SJSA1 (cell line): ENCODE results near the gene GRIK3. TPM values are rescaled to one million over a fixed set of nuclear protein-coding genes. Genes with fewer than 3 reads are reported as not detected.

ENCODE experiments used
- DNase-seq, 2 experiments: peaks; one replicate each; pipeline ENCODE4 v3.0.0-alpha.2; 2015 to 2020; ENCODE audit warnings: low spot score in 2 of 2, low read depth in 1 of 2
- H3K27ac ChIP-seq: fragments of 250-450 bp; sonication (Bioruptor Pico); 2 replicates; pipeline ENCODE4 v1.5.1; 2020; ENCODE audit warnings: mild to moderate bottlenecking, moderate library complexity
- H3K27me3 ChIP-seq: fragments of 250-450 bp; sonication (Bioruptor Pico); replicated peaks from 2 replicates; pipeline ENCODE4 v1.5.1; 2020; ENCODE audit warnings: mild to moderate bottlenecking, moderate library complexity
- H3K36me3 ChIP-seq: fragments of 250-450 bp; sonication (Bioruptor Pico); 2 replicates; pipeline ENCODE4 v1.5.1; 2020; ENCODE audit warnings: mild to moderate bottlenecking
- H3K4me1 ChIP-seq: fragments of 250-450 bp; sonication (Bioruptor Pico); replicated peaks from 2 replicates; pipeline ENCODE4 v1.6.1; 2021; ENCODE audit warnings: mild to moderate bottlenecking
- H3K4me3 ChIP-seq: fragments of 250-450 bp; sonication (Bioruptor Pico); 2 replicates; pipeline ENCODE4 v1.5.1; 2020; ENCODE audit warnings: mild to moderate bottlenecking
- H3K9me3 ChIP-seq: fragments of 250-450 bp; sonication (Bioruptor Pico); replicated peaks from 2 replicates; pipeline ENCODE4 v1.5.1; 2020; ENCODE audit warnings: mild to moderate bottlenecking
- total RNA-seq: library from RNA; depleted of rRNA; stranded (reverse); fragments of >200 nt; shearing (Covaris generic); gene quantifications from 2 replicates; pipeline ENCODE4 v1.2.3, GENCODE V29; 2014

Gene GRIK3
- total RNA-seq, 1 experiment from 2014 or later, result not detected

- Histone ChIP-seq H3K27me3 (no peaks in the 10 kb centered on the region; the same call in 1 of the 2 replicates), H3K36me3 (no peaks in the 10 kb centered on the region), H3K4me3 (no peak overlapping the region), H3K9me3 (no peaks in the 10 kb centered on the region), H3K27ac (no peak overlapping the region), H3K4me1 (no peaks in the 10 kb centered on the region)
- DNase-seq, result no peak
Measured at GRCh38 chr1:36755303-36756230, 278.7 kb downstream of the GRIK3 start.

GRCh38 chr1:36754366-36754765 is 279.9 kb downstream of the GRIK3 start:
- peaks cover 2% of the 10 kb centered on the region; the same call in 1 of the 2 replicates for H3K27me3 ChIP-seq
- H3K4me3 ChIP-seq, result no peak overlapping the region
- H3K4me1 ChIP-seq, result no peaks in the 10 kb centered on the region
- H3K9me3 ChIP-seq, result no peaks in the 10 kb centered on the region
- no peak overlapping the region for H3K27ac ChIP-seq
- no peak for DNase-seq
- no peaks in the 10 kb centered on the region for H3K36me3 ChIP-seq

- Histone ChIP-seq H3K4me1 (no peaks in the 10 kb centered on the region), H3K9me3 (no peaks in the 10 kb centered on the region), H3K4me3 (no peak overlapping the region), H3K27me3 (peaks cover 2% of the 10 kb centered on the region; the same call in 1 of the 2 replicates), H3K27ac (no peak overlapping the region), H3K36me3 (no peaks in the 10 kb centered on the region)
- no peak for DNase-seq
Measured at GRCh38 chr1:36753451-36753850, 280.9 kb downstream of the GRIK3 start.

- Histone ChIP-seq H3K36me3 (no peaks in the 10 kb centered on the region), H3K27me3 (peaks cover 2% of the 10 kb centered on the region; the same call in 1 of the 2 replicates), H3K4me3 (no peak overlapping the region), H3K27ac (no peak overlapping the region), H3K9me3 (no peaks in the 10 kb centered on the region), H3K4me1 (no peaks in the 10 kb centered on the region)
- no peak for DNase-seq
Measured at GRCh38 chr1:36752891-36753361, 281.4 kb downstream of the GRIK3 start.

- H3K27me3 ChIP-seq, result peaks cover 2% of the 10 kb centered on the region
- no peak overlapping the region for H3K4me3 ChIP-seq
- H3K27ac ChIP-seq, result no peak overlapping the region
- H3K36me3 ChIP-seq, result no peaks in the 10 kb centered on the region
- H3K4me1 ChIP-seq, result no peaks in the 10 kb centered on the region
- DNase-seq, result no peak
- H3K9me3 ChIP-seq, result no peaks in the 10 kb centered on the region
Measured at GRCh38 chr1:36752431-36752830, 281.9 kb downstream of the GRIK3 start.

GRCh38 chr1:36751525-36751924 is 282.8 kb downstream of the GRIK3 start:
- H3K4me3 ChIP-seq, result no peak overlapping the region
- no peak overlapping the region for H3K27ac ChIP-seq
- no peaks in the 10 kb centered on the region for H3K9me3 ChIP-seq
- no peak for DNase-seq
- peaks cover 2% of the 10 kb centered on the region for H3K27me3 ChIP-seq
- H3K36me3 ChIP-seq, result no peaks in the 10 kb centered on the region
- no peaks in the 10 kb centered on the region for H3K4me1 ChIP-seq

- Histone ChIP-seq H3K27me3 (peaks cover 2% of the 10 kb centered on the region), H3K27ac (no peak overlapping the region), H3K9me3 (no peaks in the 10 kb centered on the region), H3K36me3 (no peaks in the 10 kb centered on the region), H3K4me1 (no peaks in the 10 kb centered on the region), H3K4me3 (no peak overlapping the region)
- no peak for DNase-seq
Measured at GRCh38 chr1:36748466-36748865, 285.8 kb downstream of the GRIK3 start.
